ENCODE measurements around the gene SRSF3.
"Not testable (repeated sequence)": the region's sequence is repeated elsewhere in the genome, so short reads cannot be mapped to it uniquely, and the experiment has no call there.

Gene SRSF3

DNA sequence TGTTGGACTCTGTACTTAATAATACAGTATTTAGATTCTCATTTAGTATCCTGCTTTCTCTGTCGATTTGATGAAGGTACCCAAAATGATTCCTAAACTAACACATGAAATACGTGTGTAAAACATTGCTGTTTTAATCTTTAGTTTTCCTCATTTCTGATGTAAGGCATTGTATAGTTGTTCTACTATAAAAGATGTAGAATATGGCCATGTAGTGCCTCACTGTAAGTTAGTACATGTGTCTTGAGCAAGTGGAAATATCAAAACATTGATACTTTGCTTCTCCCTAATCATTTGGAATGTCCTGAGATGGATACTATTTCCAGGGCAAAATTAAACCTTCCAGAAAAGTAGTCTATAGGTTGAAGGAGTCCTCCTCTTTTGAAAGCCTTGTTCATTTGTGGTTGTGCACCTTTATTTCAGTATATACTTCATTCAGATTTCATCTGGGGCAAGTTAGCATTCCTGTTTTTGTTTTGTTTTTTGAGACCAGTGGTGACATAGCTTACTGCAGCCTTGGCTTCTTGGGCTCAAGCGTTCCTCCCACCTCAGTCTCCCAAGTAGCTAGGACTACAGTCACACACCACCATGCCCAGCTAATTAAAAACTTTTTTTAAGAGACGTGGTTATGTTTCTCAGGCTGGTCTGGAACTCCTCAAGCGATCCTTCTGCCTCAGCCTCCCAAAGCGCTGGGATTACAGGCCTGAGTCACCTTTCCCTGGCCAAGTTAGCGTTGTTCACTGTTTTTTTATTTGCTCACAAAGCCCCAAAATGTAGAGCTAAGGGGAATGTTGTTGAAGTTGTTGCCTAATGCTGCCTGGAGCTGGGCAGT, 11.6 kb downstream of the SRSF3 start:
- no peak for TF ChIP-seq ZNF274 (IDR thresholded peaks at IDR 0.05; ENCODE audit: low read depth, low read length)
- H3K4me3 ChIP-seq (ENCODE audit: low read length), result no peak overlapping the region

DNA sequence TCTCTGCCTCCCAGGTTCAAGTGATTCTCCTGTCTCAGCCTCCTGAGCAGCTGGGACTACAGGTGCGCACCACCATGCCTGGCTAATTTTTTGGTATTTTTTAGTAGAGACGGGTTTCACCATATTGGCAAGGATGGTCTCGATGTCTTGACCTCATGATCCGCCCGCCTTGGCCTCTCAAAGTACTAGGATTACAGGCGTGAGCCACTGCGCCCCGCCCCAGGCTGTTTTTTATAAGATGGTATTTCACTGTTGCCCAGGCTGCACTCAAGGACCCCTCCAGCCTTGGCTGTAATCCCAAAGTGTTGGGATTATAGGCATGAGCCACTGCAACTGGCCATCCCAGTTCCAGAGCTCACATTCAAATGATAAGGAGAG, 13.1 kb downstream of the SRSF3 start:
- H3K4me3 ChIP-seq (ENCODE audit: low read length), result not testable (repeated sequence)

DNA sequence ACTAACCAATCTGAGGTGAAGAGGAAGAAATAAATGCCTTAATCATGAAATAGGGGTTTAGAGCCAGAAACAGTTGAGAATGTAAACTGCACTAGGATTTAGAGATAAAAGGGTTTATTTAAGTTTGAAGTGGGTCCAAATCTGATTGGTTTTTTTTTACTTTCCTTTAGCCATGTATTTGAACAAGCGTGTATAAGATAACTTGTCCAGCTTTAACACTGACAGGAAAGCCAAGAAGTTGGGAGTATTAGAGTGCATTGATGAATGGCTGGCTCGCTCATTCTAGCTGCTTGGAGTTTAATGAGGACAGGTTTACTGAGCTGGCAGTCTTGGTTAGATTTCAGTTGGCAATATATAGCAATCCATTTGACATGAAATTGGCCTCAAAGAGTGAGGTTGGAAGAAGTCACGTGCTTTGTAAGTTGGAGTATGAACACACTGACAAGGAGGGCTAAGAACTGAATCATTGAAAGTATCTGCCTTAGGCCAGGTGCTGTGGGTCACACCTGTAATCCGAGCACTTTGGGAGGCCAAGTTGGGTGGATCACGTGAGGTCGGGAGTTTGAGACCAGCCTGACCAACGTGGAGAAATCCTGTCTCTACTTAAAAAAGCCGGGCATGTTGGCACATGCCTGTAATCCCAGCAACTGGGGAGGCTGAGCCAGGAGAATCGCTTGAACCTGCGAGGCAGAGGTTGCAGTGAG, 13.7 kb downstream of the SRSF3 start:
- no peak overlapping the region for H3K4me3 ChIP-seq (ENCODE audit: low read length)
- no peak for TF ChIP-seq ZNF274 (IDR thresholded peaks at IDR 0.05; ENCODE audit: low read depth, low read length)

DNA sequence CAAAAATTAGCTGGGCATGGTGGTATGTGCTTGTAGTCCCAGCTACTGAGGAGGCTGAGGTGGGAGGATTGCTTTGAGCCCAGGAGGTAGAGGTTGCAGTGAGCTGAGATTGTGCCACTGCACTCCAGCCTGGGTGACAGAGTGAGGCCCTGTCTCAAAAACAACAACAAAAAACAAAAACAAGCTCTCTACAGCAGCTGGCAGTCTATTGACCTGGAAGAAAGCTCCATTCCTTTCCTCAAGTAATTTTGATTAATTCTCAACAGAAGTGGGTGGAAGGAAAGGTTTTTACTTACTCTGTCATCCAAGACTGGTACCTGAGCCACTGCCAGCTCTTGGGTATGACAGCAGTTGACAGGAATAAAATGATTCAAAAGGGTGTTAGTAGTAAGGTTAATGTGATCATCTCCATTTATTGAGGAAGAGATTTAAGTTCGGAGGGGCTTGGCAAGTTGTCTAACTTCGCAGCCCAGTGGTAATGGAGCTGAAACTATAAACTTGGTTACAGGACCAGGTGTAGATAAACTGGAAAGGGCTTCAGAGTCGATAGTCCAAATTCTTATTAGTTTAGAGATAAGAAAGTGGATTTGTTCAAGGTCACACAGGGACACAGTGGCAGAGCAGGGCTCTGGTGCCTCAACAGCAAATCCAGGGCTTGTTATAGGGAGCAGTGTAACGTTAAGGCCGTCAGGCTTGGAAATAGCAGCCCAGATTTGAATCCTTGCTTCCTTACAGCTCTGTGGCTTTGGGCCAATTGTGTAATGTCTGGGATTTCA, 14.8 kb downstream of the SRSF3 start:
- no peak overlapping the region for H3K4me3 ChIP-seq (ENCODE audit: low read length)
- no peak for TF ChIP-seq ZNF274 (IDR thresholded peaks at IDR 0.05; ENCODE audit: low read depth, low read length)

DNA sequence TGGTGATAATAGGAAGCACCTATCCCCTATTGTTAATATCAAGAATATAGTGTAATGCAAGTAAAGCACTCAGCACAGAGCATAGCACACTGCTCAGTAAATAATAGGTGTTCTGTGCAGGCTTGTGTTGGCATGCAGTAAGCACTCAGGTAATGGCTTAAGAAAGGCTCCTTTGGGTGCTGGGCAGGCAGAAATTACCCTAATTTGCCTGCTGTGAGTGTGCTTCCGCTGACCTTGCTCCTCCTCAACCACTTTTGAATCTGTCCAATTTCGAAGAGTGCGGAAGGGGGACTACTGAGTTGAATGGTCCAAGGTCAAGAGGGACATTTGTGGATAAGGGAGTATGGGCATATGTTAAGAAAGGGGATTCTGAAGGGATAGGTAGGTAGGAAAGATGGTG, 15.4 kb downstream of the SRSF3 start:
- H3K4me3 ChIP-seq (ENCODE audit: low read length), result no peak overlapping the region
- TF ChIP-seq ZNF274 (IDR thresholded peaks at IDR 0.05; ENCODE audit: low read depth, low read length), result no peak

DNA sequence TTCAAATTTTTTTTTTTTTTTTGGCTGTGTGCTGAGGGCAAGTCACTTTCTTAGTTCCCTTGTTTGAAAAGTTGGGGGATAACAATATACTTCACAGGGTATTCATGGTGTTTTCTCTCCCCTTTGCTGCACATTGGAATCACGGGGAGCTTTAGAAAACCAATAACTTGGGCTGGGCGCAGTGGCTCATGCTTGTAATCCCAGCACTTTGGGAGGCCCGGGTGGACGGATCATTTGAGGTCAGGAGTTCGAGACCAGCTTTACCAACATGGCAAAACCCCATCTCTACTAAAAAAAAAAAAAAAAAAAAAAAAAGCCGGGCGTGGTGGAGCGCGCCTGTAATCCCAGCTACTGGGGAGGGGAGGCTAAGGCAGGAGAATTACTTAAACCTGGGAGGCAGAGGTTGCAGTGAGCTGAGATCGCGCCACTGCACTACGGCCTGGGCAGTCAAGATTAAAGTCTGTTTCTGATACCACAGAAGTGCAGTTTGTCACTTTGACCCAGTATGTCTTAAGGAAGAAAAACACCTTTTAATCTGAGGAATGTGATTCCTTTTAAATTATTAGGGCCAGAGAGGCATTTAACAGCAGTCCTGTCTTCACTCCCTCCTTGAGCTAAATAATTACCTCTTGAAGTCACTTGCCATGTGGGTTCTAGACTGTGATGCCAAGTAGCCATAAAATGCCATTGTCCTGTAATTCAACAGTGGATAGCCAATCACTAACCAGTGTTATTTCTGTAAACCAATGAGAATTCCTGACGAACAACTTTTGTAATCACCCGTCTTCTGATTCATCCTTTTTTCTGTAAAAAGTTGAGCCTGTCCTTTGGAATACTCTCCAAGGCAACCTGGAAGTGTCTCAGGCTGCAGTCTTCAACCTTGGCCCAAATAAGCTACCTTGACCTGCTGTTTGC, 16.1 kb downstream of the SRSF3 start:
- TF ChIP-seq ZNF274 (IDR thresholded peaks at IDR 0.05; ENCODE audit: low read depth, low read length), result no peak
- no peak overlapping the region for H3K4me3 ChIP-seq (ENCODE audit: low read length)

DNA sequence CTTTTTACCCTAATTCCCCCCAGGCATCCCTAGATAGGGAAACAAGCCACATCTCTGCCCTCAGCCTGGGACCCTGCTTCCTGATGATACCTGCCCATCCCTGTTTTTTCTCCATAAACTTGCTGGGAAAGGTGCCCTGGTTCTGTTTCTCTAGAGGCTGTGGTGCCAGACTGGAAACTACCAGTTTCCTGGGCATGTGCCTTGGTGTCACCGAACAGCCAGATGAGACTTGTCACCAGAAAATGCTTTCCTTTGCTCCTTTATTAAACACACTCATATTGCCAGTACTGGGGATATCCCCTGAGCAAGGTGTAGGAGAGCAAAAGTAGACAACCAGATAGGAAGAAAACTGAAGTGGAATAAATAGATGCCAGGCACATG, 16.8 kb downstream of the SRSF3 start:
- no peak overlapping the region for H3K4me3 ChIP-seq (ENCODE audit: low read length)
- TF ChIP-seq ZNF274 (IDR thresholded peaks at IDR 0.05; ENCODE audit: low read depth, low read length), result no peak

DNA sequence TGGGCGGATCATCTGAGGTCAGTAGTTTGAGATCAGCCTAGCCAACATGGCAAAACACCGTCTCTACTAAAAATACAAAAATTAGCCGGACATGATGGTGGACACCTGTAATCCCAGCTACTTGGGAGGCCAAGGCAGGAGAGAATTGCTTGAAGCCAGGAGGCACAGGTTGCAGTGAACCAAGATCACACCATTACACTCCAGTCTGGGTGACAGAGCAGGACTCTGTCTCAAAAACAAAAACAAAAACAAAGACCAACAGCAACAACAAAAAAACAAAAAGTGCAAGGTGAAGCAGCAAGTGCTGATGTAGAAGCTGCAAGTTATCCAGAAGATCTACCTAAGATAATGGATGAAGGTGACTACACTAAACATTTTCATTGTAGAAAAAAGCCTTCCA, 17.5 kb downstream of the SRSF3 start:
- not testable (repeated sequence) for H3K4me3 ChIP-seq (ENCODE audit: low read length)

DNA sequence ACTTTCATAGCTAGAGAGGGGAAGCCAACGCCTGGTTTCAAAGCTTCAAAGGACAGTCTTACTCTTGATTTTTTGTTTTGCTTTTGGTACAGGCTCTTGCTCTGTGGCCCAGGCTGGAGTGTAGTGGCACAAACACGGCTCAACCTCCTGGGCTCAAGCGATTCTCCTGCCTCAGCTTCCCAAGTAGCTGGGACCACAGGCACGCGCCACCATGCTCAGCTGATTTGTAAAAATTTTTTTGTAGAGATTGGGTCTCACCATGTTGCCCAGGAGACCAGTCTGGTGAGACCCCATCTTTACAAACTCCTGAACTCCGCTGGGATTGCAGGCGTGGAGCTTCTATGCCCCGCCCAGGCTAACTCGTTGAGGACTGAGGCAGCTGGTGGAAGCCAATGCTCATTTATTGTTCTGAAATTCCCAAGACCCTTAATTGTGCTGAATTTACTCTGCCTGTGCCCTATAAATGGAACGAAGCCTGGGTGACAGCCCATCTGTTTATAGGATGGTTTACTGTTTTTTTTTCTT, 18.0 kb downstream of the SRSF3 start:
- H3K4me3 ChIP-seq (ENCODE audit: low read length), result no peak overlapping the region
- TF ChIP-seq ZNF274 (IDR thresholded peaks at IDR 0.05; ENCODE audit: low read depth, low read length), result no peak

DNA sequence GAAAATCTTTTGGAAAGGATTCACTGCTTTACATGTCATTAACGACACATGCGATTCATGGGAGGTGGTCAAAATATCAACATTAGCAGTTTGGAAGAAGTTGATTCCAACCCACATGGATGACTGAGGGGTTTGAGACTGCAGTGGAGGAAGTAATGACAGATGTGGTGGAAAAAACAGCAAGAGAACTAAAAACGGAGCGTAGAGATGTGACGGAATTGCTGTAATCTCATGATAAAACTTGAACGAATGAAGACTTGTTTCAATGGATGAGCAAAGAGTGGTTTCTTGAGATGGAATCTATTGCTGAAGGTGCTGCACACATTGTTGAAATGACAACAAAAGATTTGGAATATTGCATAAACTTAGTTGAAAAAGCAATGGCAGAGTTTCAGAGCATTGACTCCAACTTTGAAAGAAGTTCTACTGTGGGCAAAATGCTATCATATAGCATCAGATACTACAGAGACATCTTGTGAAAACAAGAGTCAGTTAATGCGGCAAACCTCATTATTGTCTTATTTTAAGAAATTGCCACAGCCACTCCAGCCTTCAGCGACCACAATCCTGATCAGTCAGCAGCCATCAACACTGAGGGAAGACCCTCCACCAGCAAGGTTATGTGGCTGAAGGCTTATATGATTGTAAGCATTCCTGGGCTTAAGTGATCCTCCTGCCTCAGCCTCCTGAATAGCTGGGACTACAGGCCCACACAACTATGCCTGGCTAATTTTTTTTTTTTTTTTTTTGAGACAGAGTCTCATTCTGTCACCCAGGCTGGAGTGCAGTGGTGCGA, 19.2 kb downstream of the SRSF3 start:
- no peak for TF ChIP-seq ZNF274 (IDR thresholded peaks at IDR 0.05; ENCODE audit: low read depth, low read length)
- no peak overlapping the region for H3K4me3 ChIP-seq (ENCODE audit: low read length)

DNA sequence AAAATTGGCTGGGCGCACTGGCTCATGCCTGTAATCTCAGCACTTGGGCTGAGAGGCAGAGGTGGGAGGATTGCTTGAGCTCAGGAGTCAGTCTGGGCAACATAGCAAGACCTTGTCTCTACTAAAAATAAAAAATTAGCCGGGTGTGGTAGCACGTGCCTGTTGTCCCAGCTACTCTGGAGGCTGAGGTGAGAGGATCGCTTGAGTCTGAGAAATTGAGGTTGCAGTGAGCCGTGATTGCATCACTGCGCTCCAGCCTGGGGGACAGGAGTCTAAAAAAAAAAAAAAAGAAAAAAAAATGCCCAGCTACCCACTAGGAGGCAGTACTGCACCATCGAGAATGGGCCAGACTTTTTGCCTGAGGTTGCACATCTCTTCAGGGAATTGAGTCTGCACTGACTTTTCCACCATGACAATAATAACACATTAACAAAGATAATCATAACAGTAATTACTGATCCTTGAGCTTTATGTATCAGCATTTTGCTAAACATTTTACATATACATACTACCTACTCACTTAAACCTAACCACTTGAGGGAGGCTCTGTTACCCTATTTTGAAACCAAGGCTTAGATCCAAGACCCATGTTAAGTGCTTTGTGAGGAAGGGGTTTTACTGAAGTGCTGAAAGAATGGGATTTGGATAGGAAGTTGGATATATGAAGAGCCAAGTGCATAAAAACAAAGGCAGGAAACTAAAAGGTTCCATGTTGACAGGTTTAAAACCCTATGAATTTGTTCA, 21.0 kb downstream of the SRSF3 start:
- no peak overlapping the region for H3K4me3 ChIP-seq (ENCODE audit: low read length)
- no peak for TF ChIP-seq ZNF274 (IDR thresholded peaks at IDR 0.05; ENCODE audit: low read depth, low read length)

DNA sequence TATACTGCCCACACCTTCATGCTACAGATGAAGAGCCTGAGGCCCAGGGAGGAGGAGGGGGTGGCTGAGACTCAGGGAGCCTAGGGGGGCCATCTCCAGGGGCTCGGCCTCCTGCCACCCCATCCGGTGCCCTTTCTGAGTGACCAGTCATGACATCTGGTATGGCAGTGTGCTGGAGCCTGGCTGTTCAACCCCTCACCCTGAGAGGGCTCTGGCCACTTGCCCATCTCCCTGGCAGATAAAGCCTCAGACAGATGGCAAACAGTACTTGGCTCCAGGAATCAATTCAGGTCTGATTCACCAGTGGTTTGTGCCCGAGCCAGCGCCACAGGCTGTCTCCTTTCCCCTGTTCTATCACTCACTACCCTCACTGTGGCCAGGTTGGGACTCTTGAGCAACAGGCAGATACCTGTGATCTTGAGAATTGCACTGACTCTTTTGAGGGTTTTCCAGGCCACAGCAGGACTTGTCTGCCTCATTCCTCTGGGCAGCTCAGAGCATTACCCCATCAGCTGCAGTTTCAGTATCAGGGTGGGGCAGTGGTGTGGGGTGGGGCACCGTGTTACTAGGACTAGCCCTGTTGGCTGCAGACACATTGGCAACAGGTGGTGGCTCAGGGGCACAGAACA, 22.8 kb downstream of the SRSF3 start:
- no peak overlapping the region for H3K4me3 ChIP-seq (ENCODE audit: low read length)
- no peak for TF ChIP-seq ZNF274 (IDR thresholded peaks at IDR 0.05; ENCODE audit: low read depth, low read length)

Measured in GM08714 (cell line).